Measurements from ENCODE around the gene CD248.

Gene CD248

GRCh38 chr11:66349084-66349386 is 32.2 kb upstream of the CD248 start:
- TF ChIP-seq, protein P1, sequence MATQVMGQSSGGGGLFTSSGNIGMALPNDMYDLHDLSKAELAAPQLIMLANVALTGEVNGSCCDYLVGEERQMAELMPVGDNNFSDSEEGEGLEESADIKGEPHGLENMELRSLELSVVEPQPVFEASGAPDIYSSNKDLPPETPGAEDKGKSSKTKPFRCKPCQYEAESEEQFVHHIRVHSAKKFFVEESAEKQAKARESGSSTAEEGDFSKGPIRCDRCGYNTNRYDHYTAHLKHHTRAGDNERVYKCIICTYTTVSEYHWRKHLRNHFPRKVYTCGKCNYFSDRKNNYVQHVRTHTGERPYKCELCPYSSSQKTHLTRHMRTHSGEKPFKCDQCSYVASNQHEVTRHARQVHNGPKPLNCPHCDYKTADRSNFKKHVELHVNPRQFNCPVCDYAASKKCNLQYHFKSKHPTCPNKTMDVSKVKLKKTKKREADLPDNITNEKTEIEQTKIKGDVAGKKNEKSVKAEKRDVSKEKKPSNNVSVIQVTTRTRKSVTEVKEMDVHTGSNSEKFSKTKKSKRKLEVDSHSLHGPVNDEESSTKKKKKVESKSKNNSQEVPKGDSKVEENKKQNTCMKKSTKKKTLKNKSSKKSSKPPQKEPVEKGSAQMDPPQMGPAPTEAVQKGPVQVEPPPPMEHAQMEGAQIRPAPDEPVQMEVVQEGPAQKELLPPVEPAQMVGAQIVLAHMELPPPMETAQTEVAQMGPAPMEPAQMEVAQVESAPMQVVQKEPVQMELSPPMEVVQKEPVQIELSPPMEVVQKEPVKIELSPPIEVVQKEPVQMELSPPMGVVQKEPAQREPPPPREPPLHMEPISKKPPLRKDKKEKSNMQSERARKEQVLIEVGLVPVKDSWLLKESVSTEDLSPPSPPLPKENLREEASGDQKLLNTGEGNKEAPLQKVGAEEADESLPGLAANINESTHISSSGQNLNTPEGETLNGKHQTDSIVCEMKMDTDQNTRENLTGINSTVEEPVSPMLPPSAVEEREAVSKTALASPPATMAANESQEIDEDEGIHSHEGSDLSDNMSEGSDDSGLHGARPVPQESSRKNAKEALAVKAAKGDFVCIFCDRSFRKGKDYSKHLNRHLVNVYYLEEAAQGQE (IDR thresholded peaks at IDR 0.05; ENCODE audit: insufficient read depth in 1 of 2, low read depth in 2 of 2, low read length in 2 of 2), result no peak
- TF ChIP-seq TAF1 (IDR thresholded peaks at IDR 0.05; ENCODE audit: borderline replicate concordance, insufficient read depth, low read length) (no peak), SIN3A (IDR thresholded peaks at IDR 0.05; ENCODE audit: borderline replicate concordance, insufficient read depth, low read length) (no peak), POLR2AphosphoS5 (IDR thresholded peaks at IDR 0.05; ENCODE audit: low read depth, low read length) (no peak), FOXP2 (optimal IDR thresholded peaks at IDR 0.05; ENCODE audit: borderline replicate concordance, extremely low read depth, extremely low read length, insufficient read depth) (no peak)

DNA sequence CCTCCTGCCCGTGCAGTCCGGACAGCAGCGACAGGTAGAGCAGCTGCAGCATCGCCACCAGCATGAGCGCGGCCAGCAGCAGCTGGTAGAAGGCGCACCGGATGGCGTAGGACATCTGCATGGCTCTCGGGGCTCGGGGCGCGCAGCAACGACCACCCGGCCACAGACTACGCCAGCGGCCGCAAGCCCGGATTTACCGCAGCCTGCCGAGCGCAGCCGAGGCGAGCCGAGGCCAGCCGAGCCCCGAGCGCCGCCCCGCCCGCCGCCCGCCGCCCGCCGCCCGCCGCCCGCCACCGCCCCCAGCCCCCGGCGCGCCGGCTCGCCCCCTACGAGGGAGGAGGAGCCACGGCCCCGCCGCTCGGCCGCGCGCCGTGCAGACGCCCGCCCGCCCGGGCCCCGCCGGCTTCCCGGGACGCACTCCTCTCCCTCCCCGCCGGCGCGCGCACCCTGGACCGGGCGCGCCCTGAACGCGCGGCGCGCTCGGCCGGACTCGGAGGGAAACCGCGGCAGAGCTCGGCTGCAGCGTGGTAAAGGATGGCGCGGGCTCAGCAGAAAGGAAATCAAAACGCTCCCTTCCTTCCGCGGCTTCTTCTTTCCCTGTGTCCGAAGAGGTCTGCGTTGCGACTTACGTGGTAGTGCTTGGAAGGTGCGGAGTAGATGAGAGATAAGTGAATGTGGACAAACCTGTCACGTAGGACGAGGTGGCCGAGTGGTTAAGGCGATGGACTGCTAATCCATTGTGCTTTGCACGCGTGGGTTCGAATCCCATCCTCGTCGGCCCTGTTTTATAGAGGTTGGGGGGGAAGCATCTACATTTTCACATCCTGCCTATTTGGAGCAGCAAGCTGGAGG is 30.8 kb upstream of the CD248 start, which contains the start of gene B4GAT1:
TSS of gene B4GAT1 (minus strand) at position 205 of the 852 bp plus-strand sequence. CDS start at position 121, 84 bp downstream.
- TF ChIP-seq TAF1 (IDR thresholded peaks at IDR 0.05; ENCODE audit: borderline replicate concordance, insufficient read depth, low read length) (peak; percentile 35; the same call in 1 of the 2 replicates), FOXP2 (optimal IDR thresholded peaks at IDR 0.05; ENCODE audit: borderline replicate concordance, extremely low read depth, extremely low read length, insufficient read depth) (peak; percentile 51), POLR2AphosphoS5 (IDR thresholded peaks at IDR 0.05; ENCODE audit: low read depth, low read length) (peak; percentile 73)
- TF ChIP-seq, protein P1 (IDR thresholded peaks at IDR 0.05; ENCODE audit: insufficient read depth in 1 of 2, low read depth in 2 of 2, low read length in 2 of 2), result no peak

- TF ChIP-seq TAF1 (IDR thresholded peaks at IDR 0.05; ENCODE audit: borderline replicate concordance, insufficient read depth, low read length), result no peak
- TF ChIP-seq POLR2AphosphoS5 (IDR thresholded peaks at IDR 0.05; ENCODE audit: low read depth, low read length), result no peak
- no peak for TF ChIP-seq FOXP2 (optimal IDR thresholded peaks at IDR 0.05; ENCODE audit: borderline replicate concordance, extremely low read depth, extremely low read length, insufficient read depth)
- TF ChIP-seq, protein P1 (IDR thresholded peaks at IDR 0.05; ENCODE audit: insufficient read depth in 1 of 2, low read depth in 2 of 2, low read length in 2 of 2), result no peak
- no peak for TF ChIP-seq SIN3A (IDR thresholded peaks at IDR 0.05; ENCODE audit: borderline replicate concordance, insufficient read depth, low read length)
These were observed 29.9 kb upstream of the CD248 start for GRCh38 chr11:66346476-66347424.

- TF ChIP-seq TAF1 (IDR thresholded peaks at IDR 0.05; ENCODE audit: borderline replicate concordance, insufficient read depth, low read length), result no peak
- no peak for TF ChIP-seq FOXP2 (optimal IDR thresholded peaks at IDR 0.05; ENCODE audit: borderline replicate concordance, extremely low read depth, extremely low read length, insufficient read depth)
- TF ChIP-seq, protein P1 (IDR thresholded peaks at IDR 0.05; ENCODE audit: insufficient read depth in 1 of 2, low read depth in 2 of 2, low read length in 2 of 2), result no peak
- no peak for TF ChIP-seq POLR2AphosphoS5 (IDR thresholded peaks at IDR 0.05; ENCODE audit: low read depth, low read length)
- TF ChIP-seq SIN3A (IDR thresholded peaks at IDR 0.05; ENCODE audit: borderline replicate concordance, insufficient read depth, low read length), result no peak
These were observed 28.4 kb upstream of the CD248 start for GRCh38 chr11:66345316-66345649.

All from PFSK-1 (cell line).